Measurements from ENCODE around the gene AVPR1B.
"Not testable (repeated sequence)": the region's sequence is repeated elsewhere in the genome, so short reads cannot be mapped to it uniquely, and the experiment has no call there.

AVPR1B gene

GRCh38 chr1:206065547-206066145, 51.5 kb downstream of the AVPR1B start:
- no peak for TF ChIP-seq CTCF (conservative IDR thresholded peaks at IDR 0.05; ENCODE audit: low read depth, low read length)
- no peak for DNase-seq (ENCODE audit: low read depth)
- H3K4me3 ChIP-seq (ENCODE audit: low read depth, low read length): no peak overlapping the region

GRCh38 chr1:206064501-206064900, 52.7 kb downstream of the AVPR1B start:
- DNase-seq (ENCODE audit: low read depth): not testable (repeated sequence)

DNA sequence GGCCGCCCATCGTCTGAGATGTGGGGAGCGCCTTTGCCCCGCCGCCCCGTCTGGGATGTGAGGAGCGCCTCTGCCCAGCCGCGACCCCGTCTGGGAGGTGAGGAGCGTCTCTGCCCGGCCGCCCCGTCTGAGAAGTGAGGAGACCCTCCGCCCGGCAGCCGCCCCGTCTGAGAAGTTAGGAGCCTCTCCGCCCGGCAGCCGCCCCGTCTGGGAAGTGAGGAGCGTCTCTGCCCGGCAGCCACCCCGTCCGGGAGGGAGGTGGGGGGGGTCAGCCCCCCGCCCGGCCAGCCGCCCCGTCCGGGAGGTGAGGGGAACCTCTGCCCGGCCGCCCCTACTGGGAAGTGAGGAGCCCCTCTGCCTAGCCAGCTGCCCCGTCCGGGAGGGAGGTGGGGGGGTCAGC, 53.2 kb downstream of the AVPR1B start:
- DNase-seq (ENCODE audit: low read depth); H3K4me3 ChIP-seq (ENCODE audit: low read depth, low read length): not testable (repeated sequence)

More at GRCh38 chr1:206064501-206064900, 52.7 kb downstream of the AVPR1B start:
- not testable (repeated sequence) for H3K4me3 ChIP-seq (ENCODE audit: low read depth, low read length)

- no peak for DNase-seq (ENCODE audit: low read depth)
- no peak for TF ChIP-seq CTCF (conservative IDR thresholded peaks at IDR 0.05; ENCODE audit: low read depth, low read length)
- no peak overlapping the region for H3K4me3 ChIP-seq (ENCODE audit: low read depth, low read length)
These were observed 54.7 kb downstream of the AVPR1B start for GRCh38 chr1:206062464-206062863.

GRCh38 chr1:206060844-206061243, 56.3 kb downstream of the AVPR1B start:
- no peak for DNase-seq (ENCODE audit: low read depth)
- no peak overlapping the region for H3K4me3 ChIP-seq (ENCODE audit: low read depth, low read length)
- no peak for TF ChIP-seq CTCF (conservative IDR thresholded peaks at IDR 0.05; ENCODE audit: low read depth, low read length)

Measured in choroid plexus epithelial cell (primary cell).